Esophagus squamous epithelium (tissue), 4 donors: ENCODE measurements around the gene TAF4.

Experiments used
- CTCF ChIP-seq, 6 experiments: fragments of 450-650 bp in 4 of 6; fragments of 200-600 bp in 2 of 6; sonication (generic) in 2 of 6; IDR thresholded peaks; one replicate each; pipeline ENCODE4 v1.5.1; 2016 to 2019; ENCODE audit warnings: antibody characterized with exemption in 6 of 6, mild to moderate bottlenecking in 4 of 6, moderate library complexity in 4 of 6
- POLR2A ChIP-seq, 4 donors: fragments of 450-650 bp; IDR thresholded peaks; one replicate each; pipeline ENCODE4 v1.6.1; 2017; ENCODE audit warnings: antibody characterized with exemption in 4 of 4, mild to moderate bottlenecking in 4 of 4, moderate library complexity in 3 of 4

GRCh38 chr20:62089393-62089792 lies 23.7 kb upstream of the TAF4 start:
- TF ChIP-seq CTCF (IDR thresholded peaks at IDR 0.05) (no peak), POLR2A (IDR thresholded peaks at IDR 0.05) (no peak)
